HG03097 (cell line): ENCODE measurements around the gene INSM2.

Experiments used
- ATAC-seq: cut with Tn5 transposase; IDR thresholded peaks from one replicate; pipeline ENCODE4 v1.9.1; 2021; ENCODE audit not compliant: unreplicated experiment, low FRiP score

INSM2 gene

DNA sequence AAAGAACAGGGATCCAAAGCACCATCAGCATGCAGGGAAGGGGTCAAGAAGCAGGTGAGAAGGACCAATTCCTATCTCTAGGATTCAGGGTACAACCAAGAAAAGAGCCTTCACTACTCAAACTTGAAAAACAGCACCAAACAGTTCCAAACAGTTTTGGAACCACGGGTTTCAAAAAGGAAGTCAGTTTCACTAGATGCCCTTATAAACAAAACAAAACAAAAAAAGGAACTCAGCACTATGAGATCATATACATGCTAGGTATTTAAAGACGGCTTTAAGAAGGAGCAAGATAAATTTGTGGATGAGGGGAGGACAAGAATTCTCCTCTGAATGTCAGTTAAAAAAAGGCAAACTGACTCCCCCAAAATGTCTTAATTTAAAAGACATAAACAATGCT, 6.0 kb downstream of the INSM2 start:
- no peak for ATAC-seq

DNA sequence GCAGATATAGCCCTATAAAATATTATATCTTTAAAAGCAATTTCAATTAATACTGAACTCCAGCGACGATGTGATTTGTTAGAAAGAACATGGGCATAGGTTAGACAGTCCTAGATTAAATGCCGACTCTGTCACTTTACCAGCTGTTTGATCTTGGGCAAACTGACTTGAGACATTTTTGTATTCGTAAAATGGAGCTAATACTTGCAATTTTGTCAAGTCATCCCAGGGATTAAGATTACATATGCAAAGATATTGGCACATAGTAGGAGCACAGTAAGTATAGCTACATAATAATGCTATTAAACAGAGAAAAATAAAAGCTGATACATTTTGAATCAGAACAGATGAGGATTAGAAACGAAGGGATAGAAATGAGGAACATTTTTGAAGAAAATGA, 9.0 kb downstream of the INSM2 start:
- ATAC-seq, result no peak

DNA sequence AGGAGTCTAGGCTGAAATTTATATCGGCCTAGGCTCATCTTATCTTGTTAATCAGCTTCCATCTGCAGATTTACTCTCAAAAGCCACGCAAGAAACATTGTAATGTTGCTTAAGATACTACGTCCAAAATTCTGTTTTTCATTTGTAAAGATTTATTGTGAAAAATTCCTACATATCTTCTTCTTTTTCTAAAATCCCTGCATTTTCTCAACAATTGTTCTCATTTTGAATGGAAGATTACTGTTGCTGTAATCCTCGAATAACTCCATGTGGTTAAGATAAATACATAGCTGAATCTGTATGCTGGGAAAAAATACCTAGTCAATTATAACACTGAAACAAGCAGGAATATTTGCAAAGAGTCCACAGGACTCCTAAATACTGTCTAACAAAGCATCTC, 15.6 kb downstream of the INSM2 start:
- ATAC-seq, result no peak

DNA sequence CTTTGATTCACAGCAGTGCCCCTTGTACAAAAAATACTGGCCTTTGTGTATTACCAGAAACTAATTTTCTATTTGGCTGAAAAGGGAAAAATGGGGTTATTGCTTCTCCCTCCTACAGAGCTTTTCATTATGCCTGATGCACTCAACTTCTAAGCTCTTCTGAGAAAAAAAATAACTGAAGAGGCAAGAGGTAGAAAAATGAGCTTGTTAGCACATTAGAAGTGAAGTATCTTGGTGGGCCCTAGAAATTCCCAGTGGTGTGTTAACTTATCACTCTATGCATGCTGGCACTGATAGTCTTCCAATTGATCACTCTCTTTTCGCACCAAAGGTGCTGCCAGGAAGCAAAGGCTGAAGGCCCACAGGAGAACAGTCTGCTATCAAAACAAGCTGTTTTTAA, 17.1 kb downstream of the INSM2 start:
- ATAC-seq, result no peak

DNA sequence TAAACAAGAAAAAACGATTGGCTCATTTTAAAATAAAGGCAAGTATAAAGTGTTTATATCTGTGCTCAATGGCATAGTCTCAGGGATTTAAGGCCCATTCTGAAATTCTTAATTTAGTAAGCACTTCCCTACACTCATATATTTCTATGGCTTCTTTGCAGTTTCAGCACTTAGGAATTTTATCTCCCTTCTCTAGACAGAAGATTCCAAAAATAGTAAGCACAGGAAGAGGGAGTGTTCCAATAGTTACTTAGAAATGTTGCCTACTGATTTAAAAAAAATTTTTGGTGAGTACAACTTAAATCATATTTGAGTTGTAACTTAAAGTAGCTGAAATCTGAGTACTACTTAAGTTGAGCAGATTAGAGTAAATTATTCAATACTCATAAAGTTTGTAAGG, 19.8 kb downstream of the INSM2 start:
- no peak for ATAC-seq

DNA sequence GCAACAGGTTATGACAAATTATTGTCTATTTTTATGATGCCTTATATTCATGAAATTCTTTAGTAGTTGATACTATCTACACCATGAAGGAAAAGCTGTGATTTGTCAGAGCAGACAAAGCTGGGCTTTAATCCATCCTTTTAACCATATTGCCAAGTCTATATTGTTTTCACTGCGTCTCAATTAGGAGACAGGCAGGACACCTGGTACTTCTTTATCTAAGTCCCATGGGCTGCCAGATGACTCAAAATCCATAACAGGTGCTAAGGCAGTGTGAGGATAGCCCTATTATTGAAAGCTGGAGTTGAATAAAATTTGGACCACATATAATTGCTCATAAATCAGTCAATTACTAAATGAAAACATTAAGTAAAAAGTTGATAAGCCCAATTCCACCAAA, 22.6 kb downstream of the INSM2 start:
- ATAC-seq, result no peak

DNA sequence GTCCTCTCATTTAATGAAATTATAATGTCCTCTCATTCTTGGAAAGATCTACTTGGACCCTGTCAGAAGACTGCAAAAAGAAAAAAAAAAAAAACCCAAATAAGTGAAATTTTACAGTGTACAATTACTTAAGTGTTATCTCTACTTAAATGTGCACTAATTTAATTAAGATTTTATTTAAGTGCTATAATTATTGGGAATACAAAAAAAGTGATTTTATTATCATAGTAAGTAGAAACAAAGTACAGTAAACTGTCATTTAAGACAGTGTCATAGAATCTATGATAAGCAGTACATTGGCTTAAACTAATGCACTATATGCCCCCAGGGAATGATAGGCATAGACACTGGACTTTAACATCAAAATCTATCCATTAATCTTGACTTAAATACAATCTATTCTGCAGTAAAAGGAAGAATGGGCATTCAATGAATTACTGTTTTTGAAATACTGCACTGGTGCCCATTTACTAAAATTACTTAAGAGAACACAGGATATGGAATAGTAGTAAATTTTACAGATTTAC, 23.3 kb downstream of the INSM2 start:
- ATAC-seq, result no peak

DNA sequence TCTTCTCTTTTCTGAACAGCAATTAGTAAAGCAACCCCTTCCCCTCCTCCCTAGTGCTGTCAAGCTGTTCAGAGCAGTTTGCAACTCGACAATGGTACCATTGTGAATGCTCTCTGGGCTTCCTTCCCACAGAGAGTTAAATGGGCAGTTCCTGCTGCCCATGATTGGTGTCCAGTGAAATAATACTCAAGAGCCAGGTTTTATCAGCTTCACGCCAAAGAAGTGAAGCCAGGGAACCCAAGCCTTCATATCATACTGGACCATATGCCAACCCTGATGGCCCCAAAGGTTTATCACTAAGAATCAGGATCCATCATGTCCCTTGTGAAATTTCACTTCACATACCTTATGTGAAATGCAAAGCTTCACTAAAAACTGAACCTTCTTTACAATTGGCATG, 24.7 kb downstream of the INSM2 start:
- ATAC-seq, result no peak

DNA sequence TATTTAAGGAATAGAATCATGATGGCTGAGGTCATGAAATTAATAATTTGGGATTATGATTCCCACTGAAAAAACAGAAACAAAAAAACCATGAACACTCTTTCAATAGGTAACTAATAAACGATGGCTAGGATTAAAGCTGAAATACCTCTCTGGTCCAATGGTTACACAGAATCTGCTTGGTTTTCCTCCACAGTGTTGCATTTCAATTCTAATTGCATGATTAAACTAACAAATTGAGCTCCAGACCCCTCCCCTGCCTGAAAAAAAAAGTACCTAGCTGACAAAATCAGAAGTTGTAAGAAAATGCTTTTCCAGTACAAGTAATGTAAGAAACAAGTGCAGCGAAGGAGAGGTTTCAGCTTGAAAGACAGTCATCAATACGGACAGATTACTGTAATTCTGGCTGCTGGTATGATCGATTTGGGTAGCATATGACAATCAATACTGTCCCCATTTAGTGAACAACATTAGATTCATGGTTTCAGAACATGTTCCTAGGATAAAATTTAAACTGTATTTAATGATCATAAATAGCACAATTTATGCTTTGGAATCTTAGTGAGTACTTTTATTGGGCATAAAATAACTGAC, 32.0 kb downstream of the INSM2 start:
- no peak for ATAC-seq

DNA sequence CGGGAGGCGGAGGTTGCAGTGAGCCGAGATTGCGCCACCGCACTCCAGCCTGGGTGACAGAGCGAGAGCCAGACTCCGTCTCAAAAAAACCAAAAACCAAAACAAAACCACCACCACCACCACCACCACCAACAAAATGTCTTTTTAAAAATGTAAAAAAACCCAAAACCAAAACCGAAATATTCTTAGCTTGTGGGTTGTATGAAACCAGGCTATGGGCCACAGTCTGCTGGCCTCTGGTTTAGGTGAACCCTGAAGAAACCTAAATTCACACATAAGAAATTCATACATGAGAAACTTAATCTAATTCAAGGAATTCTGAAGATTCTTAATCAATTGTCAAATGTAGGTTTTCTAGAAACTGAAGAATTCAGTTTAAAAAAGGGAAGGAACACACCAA, 37.6 kb downstream of the INSM2 start:
- no peak for ATAC-seq

DNA sequence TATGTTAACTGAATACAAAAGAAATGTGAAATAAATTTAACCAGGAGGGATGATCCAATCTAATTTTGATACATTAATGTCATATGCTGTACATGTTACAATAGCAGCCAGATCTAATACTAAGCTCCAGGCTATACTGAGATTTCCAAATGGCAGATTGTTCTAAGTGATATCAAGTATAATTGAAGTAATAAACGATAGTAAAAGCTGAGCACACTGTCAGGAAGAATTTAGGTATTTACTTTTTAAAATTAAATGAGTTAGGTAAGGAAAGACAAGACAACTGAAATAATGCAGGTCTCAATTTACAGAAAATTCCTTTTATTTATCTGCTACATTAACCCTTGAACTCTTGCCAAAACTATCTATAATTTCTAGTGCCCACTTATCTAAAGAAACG, 39.9 kb downstream of the INSM2 start:
- no peak for ATAC-seq

DNA sequence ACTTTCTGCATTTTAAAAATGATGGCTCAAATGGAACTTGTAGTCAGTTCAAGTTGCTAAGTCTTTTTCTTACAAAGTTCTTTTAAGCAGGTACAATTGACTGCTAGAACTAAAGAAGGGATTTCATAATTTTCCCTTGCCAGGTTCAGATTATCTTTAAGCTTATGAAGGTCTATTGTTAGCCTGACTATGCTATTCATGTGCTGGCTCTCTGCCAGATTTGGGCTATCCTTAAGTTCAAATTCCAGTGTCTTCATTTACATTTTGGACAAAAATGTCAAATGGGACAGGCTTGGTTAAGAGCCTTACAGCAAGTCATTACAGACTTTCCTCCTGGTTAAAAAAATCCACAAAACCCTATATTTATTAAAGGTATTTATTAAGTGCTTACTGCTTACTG, 42.3 kb downstream of the INSM2 start:
- ATAC-seq, result no peak

DNA sequence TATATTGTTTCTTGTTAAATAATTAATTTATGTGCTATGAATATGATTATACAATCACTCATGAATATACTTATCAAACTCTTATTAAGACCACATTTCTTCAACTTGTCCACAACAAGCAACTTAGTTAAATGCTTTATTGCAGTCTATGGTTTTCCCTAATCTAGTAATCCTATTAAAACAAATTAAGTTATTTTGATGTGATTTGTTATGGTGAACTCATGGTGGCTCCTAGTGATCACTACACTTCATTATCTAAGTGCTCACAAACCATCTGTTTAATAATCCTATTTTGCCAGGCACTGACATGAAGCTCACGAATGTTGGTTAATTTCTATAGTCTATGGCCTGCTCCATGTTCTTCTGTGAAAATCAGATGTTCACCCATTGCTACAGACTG, 42.9 kb downstream of the INSM2 start:
- ATAC-seq, result no peak

DNA sequence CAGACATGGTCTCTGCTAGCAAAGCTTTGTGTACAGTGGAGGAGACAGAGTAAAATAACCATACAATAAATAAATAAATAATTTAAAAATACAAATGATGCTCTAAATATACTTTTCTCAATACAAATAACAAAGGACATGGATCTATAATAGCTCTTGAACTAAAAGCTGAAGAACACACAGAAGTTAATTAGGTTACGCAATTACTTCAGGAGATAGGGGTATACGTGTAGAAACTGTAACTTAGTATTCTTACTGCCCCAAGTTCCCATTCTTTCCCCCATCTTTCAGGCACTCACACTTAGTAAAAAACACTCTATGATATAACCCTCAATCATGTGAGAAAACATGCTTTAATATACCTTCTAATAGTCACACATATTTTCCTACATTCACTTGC, 44.2 kb downstream of the INSM2 start:
- no peak for ATAC-seq

DNA sequence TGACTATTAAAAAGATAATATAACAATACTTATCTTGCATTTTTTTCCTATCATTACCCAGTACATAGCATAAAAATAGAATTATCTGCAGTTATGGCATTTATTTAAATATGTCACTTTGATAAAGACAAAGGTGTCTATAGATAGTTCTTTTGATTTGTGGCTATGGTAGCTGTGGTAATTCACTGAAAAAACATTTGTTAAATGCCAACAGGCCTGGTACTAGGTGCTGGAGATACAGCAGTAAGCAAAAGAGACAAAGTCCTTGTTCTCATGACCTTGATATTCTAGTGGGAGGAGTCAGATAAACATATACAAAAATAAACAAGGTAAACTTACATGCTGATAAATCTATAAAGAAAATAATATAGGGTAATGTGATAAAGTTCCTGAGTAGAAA, 44.7 kb downstream of the INSM2 start:
- ATAC-seq, result no peak
